PC-9 (cell line): ENCODE data around the gene TNS1.

Source experiments
- EZH2 ChIP-seq: fragments of 200-600 bp; sonication (generic); IDR thresholded peaks from 2 replicates; pipeline ENCODE4 v1.8.0; 2017; ENCODE audit warnings: antibody characterized with exemption, low read depth
- TF ChIP-seq, protein P1 (sequence below): fragments of 200-600 bp; sonication (generic); conservative IDR thresholded peaks from 2 replicates; pipeline ENCODE4 v1.6.1; 2017; ENCODE audit warnings: mixed run types, antibody characterized with exemption, mild to moderate bottlenecking, moderate library complexity

GRCh38 chr2:217956586-217957457, 46.0 kb downstream of the TNS1 start:
- TF ChIP-seq, protein P1, sequence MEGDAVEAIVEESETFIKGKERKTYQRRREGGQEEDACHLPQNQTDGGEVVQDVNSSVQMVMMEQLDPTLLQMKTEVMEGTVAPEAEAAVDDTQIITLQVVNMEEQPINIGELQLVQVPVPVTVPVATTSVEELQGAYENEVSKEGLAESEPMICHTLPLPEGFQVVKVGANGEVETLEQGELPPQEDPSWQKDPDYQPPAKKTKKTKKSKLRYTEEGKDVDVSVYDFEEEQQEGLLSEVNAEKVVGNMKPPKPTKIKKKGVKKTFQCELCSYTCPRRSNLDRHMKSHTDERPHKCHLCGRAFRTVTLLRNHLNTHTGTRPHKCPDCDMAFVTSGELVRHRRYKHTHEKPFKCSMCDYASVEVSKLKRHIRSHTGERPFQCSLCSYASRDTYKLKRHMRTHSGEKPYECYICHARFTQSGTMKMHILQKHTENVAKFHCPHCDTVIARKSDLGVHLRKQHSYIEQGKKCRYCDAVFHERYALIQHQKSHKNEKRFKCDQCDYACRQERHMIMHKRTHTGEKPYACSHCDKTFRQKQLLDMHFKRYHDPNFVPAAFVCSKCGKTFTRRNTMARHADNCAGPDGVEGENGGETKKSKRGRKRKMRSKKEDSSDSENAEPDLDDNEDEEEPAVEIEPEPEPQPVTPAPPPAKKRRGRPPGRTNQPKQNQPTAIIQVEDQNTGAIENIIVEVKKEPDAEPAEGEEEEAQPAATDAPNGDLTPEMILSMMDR = no peak
- no peak for TF ChIP-seq EZH2
